GM12878 (cell line): ENCODE data around the gene TRAF3IP1. TPM values are rescaled to one million over a fixed set of nuclear protein-coding genes. Genes with fewer than 3 reads are reported as not detected.
A peak's percentile ranks its signal among the peaks of the same experiment; 100 is the strongest.

Source experiments
- ATAC-seq: fragments of 200-7000 bp; cut with Tn5 transposase; 3 replicates; pipeline ENCODE4 v1.9.1; 2020; ENCODE audit warnings: mild to moderate bottlenecking, moderate library complexity
- BruUV-seq: library from RNA; stranded (reverse); fragments of 400-500 nt; replicated peaks from 2 replicates; lab custom pipeline; 2021; lab: Mats Ljungman, UMichigan
- CTCF ChIA-PET: fragments of 300-600 bp; sonication (Branson Sonifier 250); formaldehyde crosslinking; extraction: SDS; loops from one replicate; lab custom pipeline; 2021; ENCODE audit warnings: inconsistent platforms; lab: Yijun Ruan, JAX
- POLR2A ChIA-PET: fragments of 350-600 bp; formaldehyde crosslinking; extraction: SDS; loops from one replicate; lab custom pipeline; 2021; ENCODE audit warnings: inconsistent platforms; lab: Charles Lee
- RAD21 ChIA-PET: fragments of 300-600 bp; sonication (Branson Sonifier 250); formaldehyde crosslinking; loops from one replicate; lab custom pipeline; 2023; ENCODE audit warnings: antibody characterized with exemption; ENCODE audit not compliant: unreplicated experiment; lab: Charles Lee
- SMC1A ChIA-PET: fragments of 300-600 bp; sonication (Branson Sonifier 250); formaldehyde crosslinking; loops from one replicate; lab custom pipeline; 2023; ENCODE audit not compliant: unreplicated experiment, uncharacterized antibody; lab: Charles Lee
- DNase-seq: peaks from one replicate; pipeline ENCODE4 v3.0.0-alpha.2; 2011; ENCODE audit warnings: low read depth, low spot score
- FAIRE-seq: peaks from 3 replicates; lab custom pipeline; 2011; peaks lifted over from hg19 to GRCh38; lab: Jason Lieb, UNC
- H2AFZ ChIP-seq: 2 replicates; pipeline ENCODE4 v1.6.0; 2011; ENCODE audit warnings: low read depth, low read length, control low read depth; ENCODE audit not compliant: control insufficient read depth
- H3K27ac ChIP-seq: 2 replicates; pipeline ENCODE4 v1.5.1; 2011; ENCODE audit warnings: control low read depth; ENCODE audit not compliant: control insufficient read depth, insufficient read depth
- H3K27me3 ChIP-seq, 2 experiments: replicated peaks in 1 of 2; 2 replicates each; pipeline versions ENCODE4 v1.6.0 to v1.6.1; 2011; ENCODE audit warnings: low read length in 1 of 2; ENCODE audit not compliant: control insufficient read depth in 2 of 2, insufficient read depth in 2 of 2
- H3K36me3 ChIP-seq, 2 experiments: 2 replicates each; pipeline ENCODE4 v1.5.1; 2011; ENCODE audit warnings: low read length in 1 of 2; ENCODE audit not compliant: control insufficient read depth in 2 of 2, insufficient read depth in 2 of 2
- H3K4me1 ChIP-seq: 2 replicates; pipeline ENCODE4 v1.6.1; 2011; ENCODE audit warnings: mild to moderate bottlenecking, low read length, moderate library complexity, mixed read lengths; ENCODE audit not compliant: control insufficient read depth, insufficient read depth
- H3K4me2 ChIP-seq: 2 replicates; pipeline ENCODE4 v1.6.0; 2011; ENCODE audit warnings: control low read depth; ENCODE audit not compliant: control insufficient read depth, insufficient read depth
- H3K4me3 ChIP-seq: fragments of 200-600 bp; sonication (generic); 2 replicates; pipeline ENCODE4 v1.5.1; 2016
- H3K79me2 ChIP-seq: 2 replicates; pipeline ENCODE4 v1.6.0; 2011; ENCODE audit warnings: low read length; ENCODE audit not compliant: control insufficient read depth, insufficient read depth
- H3K9ac ChIP-seq: 2 replicates; pipeline ENCODE4 v1.8.0; 2011; ENCODE audit warnings: low read length, control low read depth, mixed read lengths; ENCODE audit not compliant: control insufficient read depth, insufficient read depth
- H3K9me3 ChIP-seq: replicated peaks from 3 replicates; pipeline ENCODE4 v1.5.1; 2011; ENCODE audit warnings: mild to moderate bottlenecking, low read length; ENCODE audit not compliant: control insufficient read depth, insufficient read depth
- H4K20me1 ChIP-seq: 2 replicates; pipeline ENCODE4 v1.6.0; 2011; ENCODE audit not compliant: control insufficient read depth, insufficient read depth
- GABPA ChIP-seq: IDR thresholded peaks from 2 replicates; pipeline ENCODE4 v1.6.1; 2014; ENCODE audit warnings: antibody characterized with exemption, low read depth, mild to moderate bottlenecking, inconsistent platforms
- SMC3 ChIP-seq: IDR thresholded peaks from 2 replicates; pipeline ENCODE4 v1.6.1; 2011; ENCODE audit warnings: low read length, improper control_type of control experiment, borderline replicate concordance
- WGBS: methylation state at CpG from one replicate; pipeline ENCODE4 v1.1.6; 2016; ENCODE audit warnings: low lambda C conversion rate; ENCODE audit not compliant: insufficient replicate concordance, insufficient coverage; ENCODE audit errors: missing lambda C conversion rate; 5-methylcytosine and 5-hydroxymethylcytosine counted together
- in situ Hi-C: fragments of 300-500 bp; cut with MboI; formaldehyde crosslinking; loops from 9 replicates; pipeline ENCODE4 v1.14.3; 2018; ENCODE audit warnings: mixed read lengths
- intact Hi-C: fragments of 100-400 bp; cut with micrococcal nuclease; formaldehyde crosslinking; loops from one replicate; pipeline ENCODE4 v1.14.2; 2022; ENCODE audit not compliant: unreplicated experiment
- polyA plus RNA-seq, 11 experiments: library from polyadenylated mRNA; depleted of rRNA in 4 of 11; unstranded in 6 of 11; stranded (reverse) in 5 of 11; fragments of >200 nt; fragmentation: Nextera tagmentation in 4 of 11; fragmentation: Illumina TruSeq in 1 of 11; extraction: Ambion mirVana in 4 of 11; extraction: Trizol in 1 of 11; gene quantifications; 1 replicate in 1 of 11; 2 replicates in 10 of 11; pipeline versions ENCODE4 v1.2.1 to v1.2.3, GENCODE V29; 2011 to 2016; ENCODE audit warnings: inconsistent platforms in 2 of 11, missing spikeins in 2 of 11, low read depth in 1 of 11
- total RNA-seq, 4 experiments: library from RNA; depleted of rRNA in 3 of 4; stranded (reverse); fragments of >200 nt in 3 of 4; fragmentation: Illumina TruSeq in 1 of 4; extraction: Trizol in 1 of 4; gene quantifications; 2 replicates each; pipeline versions ENCODE4 v1.2.1 to v1.2.3, GENCODE V29; 2013 to 2021
- TF ChIP-seq, protein P1 (sequence below): fragments of 450-650 bp; IDR thresholded peaks from 2 replicates; pipeline ENCODE4 v1.6.1; 2017; ENCODE audit warnings: mild to moderate bottlenecking, moderate library complexity
- TF ChIP-seq, protein P2 (sequence below): fragments of 450-650 bp; formaldehyde crosslinking; IDR thresholded peaks from 2 replicates; pipeline ENCODE4 v1.5.0; 2022; ENCODE audit warnings: mild to moderate bottlenecking, missing genetic modification characterization

TRAF3IP1 gene
- total and polyA plus RNA-seq, 10 of the 15 experiments (the other 5 are each of a cell fraction or from before 2014, with no cell fraction given): 1.6 to 7.5 (median 3.6) TPM

DNA sequence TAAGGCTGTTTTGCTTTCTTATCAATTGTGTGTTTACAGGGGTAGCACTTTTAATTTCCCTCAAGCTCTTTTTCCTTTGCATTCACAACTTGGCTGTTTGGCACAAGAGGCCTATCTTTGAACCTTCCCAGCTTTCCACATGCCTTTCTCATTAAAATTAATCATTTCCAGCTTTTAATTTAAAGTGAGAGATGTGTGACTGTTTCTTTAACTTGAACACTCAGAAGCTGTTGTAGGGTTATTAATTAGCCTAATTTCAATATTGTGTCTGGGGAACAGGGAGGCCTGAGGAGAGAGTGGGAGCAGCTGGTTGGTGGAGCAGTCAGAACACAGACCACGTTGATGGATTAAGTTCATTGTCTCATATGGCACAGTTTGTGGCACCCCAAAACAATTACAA is 111.1 kb downstream of the TRAF3IP1 start:
- in situ Hi-C loops (no loop called here), intact Hi-C loops (no loop called here)
- no peak overlapping the region for H3K9ac ChIP-seq
- ChIA-PET SMC1A (interaction anchor here (0.7 to 1.5 kb wide), 3 partner anchors 17 to 142 kb away, joined by 3 read pairs; no protein-coding TSS in a partner anchor), POLR2A (no interaction called here), RAD21 (no interaction called here), CTCF (interaction anchor here (0.6 to 1.3 kb wide), 3 partner anchors 9 to 145 kb away, joined by 3 read pairs; no protein-coding TSS in a partner anchor)
- H3K4me2 ChIP-seq: no peak overlapping the region
- peaks cover 0 to 19% of the 10 kb centered on the region in 2 experiments; a peak in 2 of 4 replicates for H3K36me3 ChIP-seq
- ATAC-seq (no peak), DNase-seq (no peak), FAIRE-seq (no peak)
- no TSS peak for BruUV-seq
- no peaks in the 10 kb centered on the region for H3K27me3 ChIP-seq
- H3K79me2 ChIP-seq: peaks cover 48% of the 10 kb centered on the region
- no peak for TF ChIP-seq SMC3
- TF ChIP-seq, protein P1, sequence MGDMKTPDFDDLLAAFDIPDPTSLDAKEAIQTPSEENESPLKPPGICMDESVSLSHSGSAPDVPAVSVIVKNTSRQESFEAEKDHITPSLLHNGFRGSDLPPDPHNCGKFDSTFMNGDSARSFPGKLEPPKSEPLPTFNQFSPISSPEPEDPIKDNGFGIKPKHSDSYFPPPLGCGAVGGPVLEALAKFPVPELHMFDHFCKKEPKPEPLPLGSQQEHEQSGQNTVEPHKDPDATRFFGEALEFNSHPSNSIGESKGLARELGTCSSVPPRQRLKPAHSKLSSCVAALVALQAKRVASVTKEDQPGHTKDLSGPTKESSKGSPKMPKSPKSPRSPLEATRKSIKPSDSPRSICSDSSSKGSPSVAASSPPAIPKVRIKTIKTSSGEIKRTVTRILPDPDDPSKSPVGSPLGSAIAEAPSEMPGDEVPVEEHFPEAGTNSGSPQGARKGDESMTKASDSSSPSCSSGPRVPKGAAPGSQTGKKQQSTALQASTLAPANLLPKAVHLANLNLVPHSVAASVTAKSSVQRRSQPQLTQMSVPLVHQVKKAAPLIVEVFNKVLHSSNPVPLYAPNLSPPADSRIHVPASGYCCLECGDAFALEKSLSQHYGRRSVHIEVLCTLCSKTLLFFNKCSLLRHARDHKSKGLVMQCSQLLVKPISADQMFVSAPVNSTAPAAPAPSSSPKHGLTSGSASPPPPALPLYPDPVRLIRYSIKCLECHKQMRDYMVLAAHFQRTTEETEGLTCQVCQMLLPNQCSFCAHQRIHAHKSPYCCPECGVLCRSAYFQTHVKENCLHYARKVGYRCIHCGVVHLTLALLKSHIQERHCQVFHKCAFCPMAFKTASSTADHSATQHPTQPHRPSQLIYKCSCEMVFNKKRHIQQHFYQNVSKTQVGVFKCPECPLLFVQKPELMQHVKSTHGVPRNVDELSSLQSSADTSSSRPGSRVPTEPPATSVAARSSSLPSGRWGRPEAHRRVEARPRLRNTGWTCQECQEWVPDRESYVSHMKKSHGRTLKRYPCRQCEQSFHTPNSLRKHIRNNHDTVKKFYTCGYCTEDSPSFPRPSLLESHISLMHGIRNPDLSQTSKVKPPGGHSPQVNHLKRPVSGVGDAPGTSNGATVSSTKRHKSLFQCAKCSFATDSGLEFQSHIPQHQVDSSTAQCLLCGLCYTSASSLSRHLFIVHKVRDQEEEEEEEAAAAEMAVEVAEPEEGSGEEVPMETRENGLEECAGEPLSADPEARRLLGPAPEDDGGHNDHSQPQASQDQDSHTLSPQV: no peak
- TF ChIP-seq GABPA: no peak
- TF ChIP-seq, protein P2, sequence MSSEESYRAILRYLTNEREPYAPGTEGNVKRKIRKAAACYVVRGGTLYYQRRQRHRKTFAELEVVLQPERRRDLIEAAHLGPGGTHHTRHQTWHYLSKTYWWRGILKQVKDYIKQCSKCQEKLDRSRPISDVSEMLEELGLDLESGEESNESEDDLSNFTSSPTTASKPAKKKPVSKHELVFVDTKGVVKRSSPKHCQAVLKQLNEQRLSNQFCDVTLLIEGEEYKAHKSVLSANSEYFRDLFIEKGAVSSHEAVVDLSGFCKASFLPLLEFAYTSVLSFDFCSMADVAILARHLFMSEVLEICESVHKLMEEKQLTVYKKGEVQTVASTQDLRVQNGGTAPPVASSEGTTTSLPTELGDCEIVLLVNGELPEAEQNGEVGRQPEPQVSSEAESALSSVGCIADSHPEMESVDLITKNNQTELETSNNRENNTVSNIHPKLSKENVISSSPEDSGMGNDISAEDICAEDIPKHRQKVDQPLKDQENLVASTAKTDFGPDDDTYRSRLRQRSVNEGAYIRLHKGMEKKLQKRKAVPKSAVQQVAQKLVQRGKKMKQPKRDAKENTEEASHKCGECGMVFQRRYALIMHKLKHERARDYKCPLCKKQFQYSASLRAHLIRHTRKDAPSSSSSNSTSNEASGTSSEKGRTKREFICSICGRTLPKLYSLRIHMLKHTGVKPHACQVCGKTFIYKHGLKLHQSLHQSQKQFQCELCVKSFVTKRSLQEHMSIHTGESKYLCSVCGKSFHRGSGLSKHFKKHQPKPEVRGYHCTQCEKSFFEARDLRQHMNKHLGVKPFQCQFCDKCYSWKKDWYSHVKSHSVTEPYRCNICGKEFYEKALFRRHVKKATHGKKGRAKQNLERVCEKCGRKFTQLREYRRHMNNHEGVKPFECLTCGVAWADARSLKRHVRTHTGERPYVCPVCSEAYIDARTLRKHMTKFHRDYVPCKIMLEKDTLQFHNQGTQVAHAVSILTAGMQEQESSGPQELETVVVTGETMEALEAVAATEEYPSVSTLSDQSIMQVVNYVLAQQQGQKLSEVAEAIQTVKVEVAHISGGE (CRISPR knock-in tag): no peak
- no peaks in the 10 kb centered on the region; the same call in 2 of the 3 replicates for H3K9me3 ChIP-seq
- H3K4me3 ChIP-seq: peak overlapping the region; percentile 21; the same call in 1 of the 2 replicates
- peaks cover 7% of the 10 kb centered on the region; the same call in 1 of the 2 replicates for H3K4me1 ChIP-seq
- H2AFZ ChIP-seq: no peak overlapping the region
- no peak overlapping the region for H3K27ac ChIP-seq
- no peaks in the 10 kb centered on the region for H4K20me1 ChIP-seq
- 52% methylated on average over 1 of the region's 1 CpG for WGBS
